Erythroblast (primary cell): ENCODE results near the gene GRIN3B.

Experiments
- GATA1 ChIP-seq: IDR thresholded peaks from 2 replicates; pipeline ENCODE4 v1.6.1; 2011; ENCODE audit warnings: low read depth, mild to moderate bottlenecking, control low read depth, low read length, moderate library complexity
- POLR2A ChIP-seq: IDR thresholded peaks from 2 replicates; pipeline ENCODE4 v1.6.1; 2011; ENCODE audit warnings: mild to moderate bottlenecking, low read length

DNA sequence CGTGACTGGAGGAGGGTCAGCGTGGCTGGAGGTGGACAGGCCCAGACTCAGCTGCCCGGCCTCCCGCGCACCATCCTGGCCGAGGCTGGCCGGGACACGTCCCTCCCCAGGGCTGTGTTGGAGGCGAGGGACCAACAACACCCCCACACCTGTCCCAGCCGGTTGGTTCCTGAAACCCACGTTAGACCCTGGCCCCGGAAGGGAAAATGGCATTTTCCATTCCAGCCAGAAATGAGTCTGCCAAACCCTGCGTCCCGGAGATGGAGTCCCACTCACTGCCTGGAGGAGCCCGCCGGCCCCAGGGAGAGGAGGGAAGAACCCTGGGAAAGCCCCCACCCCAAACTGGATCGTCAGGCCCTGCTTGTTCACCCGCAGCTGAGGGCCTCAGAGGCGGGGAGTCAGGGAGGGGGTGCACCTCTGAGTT, 20.9 kb upstream of the GRIN3B start:
- TF ChIP-seq POLR2A = no peak
- TF ChIP-seq GATA1 = no peak
